ENCODE results near the gene LAYN. TPM values are rescaled to one million over a fixed set of nuclear protein-coding genes. Genes with fewer than 3 reads are reported as not detected.

The LAYN gene
- total and polyA plus RNA-seq, 12 donors: 1.6 to 4.9 (median 4.0) TPM

DNA sequence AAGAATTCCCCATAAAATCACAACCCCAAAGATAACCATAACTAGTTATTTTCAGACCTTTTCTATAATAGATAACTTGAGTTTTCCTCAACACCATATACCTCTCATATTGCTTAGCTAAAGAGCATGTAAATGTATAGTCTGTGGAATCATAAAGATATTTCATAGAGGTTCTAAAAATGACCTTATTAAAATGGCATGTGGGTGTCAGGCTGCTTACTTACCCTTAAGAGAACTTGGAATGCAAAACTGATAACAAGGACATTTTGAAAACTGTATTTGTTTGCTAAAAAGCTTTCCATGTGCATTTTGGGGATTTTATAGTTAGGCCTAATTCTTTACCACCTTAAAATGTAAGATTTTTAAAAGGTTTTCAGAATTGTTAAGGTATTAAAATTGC lies 66.5 kb downstream of the LAYN start:
- TF ChIP-seq, protein P1, sequence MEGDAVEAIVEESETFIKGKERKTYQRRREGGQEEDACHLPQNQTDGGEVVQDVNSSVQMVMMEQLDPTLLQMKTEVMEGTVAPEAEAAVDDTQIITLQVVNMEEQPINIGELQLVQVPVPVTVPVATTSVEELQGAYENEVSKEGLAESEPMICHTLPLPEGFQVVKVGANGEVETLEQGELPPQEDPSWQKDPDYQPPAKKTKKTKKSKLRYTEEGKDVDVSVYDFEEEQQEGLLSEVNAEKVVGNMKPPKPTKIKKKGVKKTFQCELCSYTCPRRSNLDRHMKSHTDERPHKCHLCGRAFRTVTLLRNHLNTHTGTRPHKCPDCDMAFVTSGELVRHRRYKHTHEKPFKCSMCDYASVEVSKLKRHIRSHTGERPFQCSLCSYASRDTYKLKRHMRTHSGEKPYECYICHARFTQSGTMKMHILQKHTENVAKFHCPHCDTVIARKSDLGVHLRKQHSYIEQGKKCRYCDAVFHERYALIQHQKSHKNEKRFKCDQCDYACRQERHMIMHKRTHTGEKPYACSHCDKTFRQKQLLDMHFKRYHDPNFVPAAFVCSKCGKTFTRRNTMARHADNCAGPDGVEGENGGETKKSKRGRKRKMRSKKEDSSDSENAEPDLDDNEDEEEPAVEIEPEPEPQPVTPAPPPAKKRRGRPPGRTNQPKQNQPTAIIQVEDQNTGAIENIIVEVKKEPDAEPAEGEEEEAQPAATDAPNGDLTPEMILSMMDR (IDR thresholded peaks at IDR 0.05): no peak
- Histone ChIP-seq H3K4me3 (no peak overlapping the region), H3K9me3 (no peaks in the 10 kb centered on the region), H3K36me3 (no peaks in the 10 kb centered on the region), H3K4me1 (peaks cover 0 to 60% (median 43%) of the 10 kb centered on the region in 9 donors), H3K27me3 (no peaks in the 10 kb centered on the region), H3K27ac (no peak overlapping the region)
- ATAC-seq (no peak), DNase-seq (no peak)
- intact Hi-C loops (cut with DNase I): loop anchor here in 3 of 10 donors (10.0 kb wide), 2 partner anchors 98 to 128 kb away; no protein-coding TSS in a partner anchor

DNA sequence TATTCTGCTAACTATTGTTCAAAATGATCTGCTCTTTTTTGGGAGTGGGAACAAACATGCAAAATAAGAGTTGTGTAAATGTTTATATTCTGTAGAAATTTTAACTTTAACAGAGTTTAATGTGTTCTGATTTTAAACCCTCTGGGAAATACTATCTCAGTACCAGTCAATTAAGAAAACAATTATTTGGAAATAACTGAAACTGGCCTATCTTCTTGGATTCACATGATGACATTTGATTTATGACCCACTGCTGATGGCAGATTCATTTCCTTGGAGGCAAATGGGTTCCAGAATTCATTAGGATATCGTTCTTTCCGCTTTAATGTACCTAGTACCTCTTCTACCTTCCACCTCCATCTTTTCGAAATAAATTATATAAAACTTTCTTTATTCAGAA lies 67.2 kb downstream of the LAYN start:
- H3K4me3 ChIP-seq: no peak overlapping the region
- ATAC-seq: no peak
- 87 to 89% methylated on average over 3 of the region's 3 CpGs for WGBS, 2 donors
- no peak overlapping the region for H3K27ac ChIP-seq
- TF ChIP-seq, protein P1 (IDR thresholded peaks at IDR 0.05): no peak
- intact Hi-C loops (cut with DNase I): loop anchor here in 3 of 10 donors (10.0 kb wide), 2 partner anchors 97 to 127 kb away; no protein-coding TSS in a partner anchor
- no peaks in the 10 kb centered on the region for H3K27me3 ChIP-seq
- H3K4me1 ChIP-seq: peaks cover 0 to 67% (median 43%) of the 10 kb centered on the region in 9 donors
- DNase-seq: no peak
- no peaks in the 10 kb centered on the region for H3K9me3 ChIP-seq
- no peaks in the 10 kb centered on the region for H3K36me3 ChIP-seq

Small RNA genes lying within 50 kb of the gene (microRNA-seq; reads per million reads assigned to microRNA genes)
- 3.0 to 3.1 reads per million in 2 donors for gene MIR34B
- 10.2 to 10.8 reads per million in 2 donors for gene MIR34C

Other genes with a start within 250 kb of the LAYN start
- gene POU2AF3, start 242.2 kb upstream of the LAYN start, total RNA-seq: under 1 TPM in 6 of 10 donors, not detected in 4; 0.18 to 0.45 (median 0.34) TPM
- gene POU2AF3, start 242.2 kb upstream of the LAYN start, polyA plus RNA-seq: 1 to 10 TPM in 1 of 2 donors, under 1 TPM in 1; 0.35 to 2.0 TPM
- gene POU2AF1, start 161.4 kb upstream of the LAYN start, total RNA-seq: 1 to 10 TPM in 2 of 10 donors, under 1 TPM in 5, not detected in 3; 0.07 to 1.8 (median 0.11) TPM
- gene POU2AF1, start 161.4 kb upstream of the LAYN start, polyA plus RNA-seq: under 1 TPM; 0.15 to 0.30 TPM
- not detected for gene BTG4, start 28.3 kb upstream of the LAYN start, total RNA-seq
- gene BTG4, start 28.3 kb upstream of the LAYN start, polyA plus RNA-seq: not detected
- not detected for gene HOATZ, start 25.9 kb upstream of the LAYN start, total RNA-seq
- gene HOATZ, start 25.9 kb upstream of the LAYN start, polyA plus RNA-seq: not detected
- 10 to 100 TPM; 17.3 to 41.6 (median 30.8) TPM for gene SIK2, start 61.7 kb downstream of the LAYN start, total RNA-seq
- 10 to 100 TPM in 1 of 2 donors, 1 to 10 TPM in 1; 4.1 to 11.7 TPM for gene SIK2, start 61.7 kb downstream of the LAYN start, polyA plus RNA-seq
- gene PPP2R1B, start 225.7 kb downstream of the LAYN start, total RNA-seq: 10 to 100 TPM in 7 of 10 donors, 1 to 10 TPM in 3; 8.4 to 16.8 (median 11.4) TPM
- gene PPP2R1B, start 225.7 kb downstream of the LAYN start, polyA plus RNA-seq: 1 to 10 TPM; 5.8 to 5.9 TPM